LHCN-M2 (cell line): ENCODE measurements around the gene NDN. TPM values are rescaled to one million over a fixed set of nuclear protein-coding genes. Genes with fewer than 3 reads are reported as not detected.

Experiments
- DNase-seq: peaks from one replicate; pipeline ENCODE4 v3.0.0-alpha.2; 2012; ENCODE audit warnings: low read depth
- total RNA-seq: library from RNA; depleted of rRNA; stranded (reverse); fragments of >200 nt; gene quantifications from 2 replicates; pipeline ENCODE4 v1.2.3, GENCODE V29; 2014; rRNA removed

The NDN gene
- total RNA-seq, 1 experiment from 2014 or later = 31.4 TPM

DNA sequence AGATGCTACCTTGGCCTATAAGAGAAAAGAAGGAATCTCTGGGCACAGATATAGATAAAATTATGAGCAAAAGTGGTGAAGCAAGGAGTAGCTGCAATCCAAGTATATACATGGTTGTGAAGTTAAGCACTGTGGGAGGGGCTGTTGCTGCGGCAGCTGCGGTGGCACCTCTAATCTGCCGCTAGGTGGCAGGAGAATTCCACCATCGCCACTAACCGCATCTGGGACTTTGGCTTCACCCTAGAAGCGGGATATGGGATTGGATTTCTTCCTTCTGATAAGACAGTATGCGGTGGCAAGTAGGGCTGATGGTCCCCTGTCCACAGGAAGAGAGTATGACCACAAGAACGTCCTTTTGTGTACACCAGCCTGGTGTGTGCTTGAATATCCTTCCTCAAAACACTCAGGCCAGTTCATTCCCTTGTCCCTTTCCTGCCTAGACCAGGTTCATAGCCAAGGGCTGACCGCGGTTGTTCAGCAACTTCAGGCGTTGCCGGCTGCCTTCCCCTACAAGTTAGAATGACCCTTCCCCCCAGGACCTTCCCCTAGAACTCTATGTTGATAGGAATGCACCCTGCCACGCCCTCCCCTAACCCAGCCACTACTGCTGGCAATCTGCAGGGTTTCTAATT is 44.6 kb downstream of the NDN start:
- peak; percentile 38 for DNase-seq

Other genes with a start within 250 kb of the NDN start
- not detected in 2 replicates for gene GOLGA6L2, start 240.1 kb downstream of the NDN start, total RNA-seq
- 5.2 and 6.5 TPM in 2 replicates for gene MKRN3, start 121.6 kb downstream of the NDN start, total RNA-seq
- 0.38 and 0.40 TPM in 2 replicates for gene MAGEL2, start 39.4 kb downstream of the NDN start, total RNA-seq